Activated CD8-positive, alpha-beta T cell treated with anti-CD3 and anti-CD28 coated beads for 36 hours (primary cell): ENCODE data around the gene CSTF2. TPM values are rescaled to one million over a fixed set of nuclear protein-coding genes. Genes with fewer than 3 reads are reported as not detected.
"Not testable (repeated sequence)": the region's sequence is repeated elsewhere in the genome, so short reads cannot be mapped to it uniquely, and the experiment has no call there.

Experiments
- ATAC-seq: fragments of 200-7000 bp; cut with Tn5 transposase; one replicate; pipeline ENCODE4 v1.10.0; 2021; ENCODE audit warnings: mild to moderate bottlenecking, moderate library complexity
- CTCF ChIA-PET: fragments of 350-600 bp; sonication (Branson Sonifier 250); formaldehyde crosslinking; loops from one replicate; lab custom pipeline; 2021; ENCODE audit warnings: antibody characterized with exemption; lab: Charles Lee
- POLR2A ChIA-PET: fragments of 350-600 bp; sonication (Branson Sonifier 250); formaldehyde crosslinking; loops from one replicate; lab custom pipeline; 2021; ENCODE audit warnings: antibody characterized with exemption; lab: Charles Lee
- DNase-seq: peaks from one replicate; pipeline ENCODE4 v3.0.0-alpha.2; 2020
- H3K27ac Mint-ChIP-seq: one replicate; pipeline ENCODE4 v1.8.0; 2021; ENCODE audit warnings: mild to moderate bottlenecking, mixed read lengths
- H3K27me3 Mint-ChIP-seq: one replicate; pipeline ENCODE4 v1.8.0; 2021; ENCODE audit warnings: mixed read lengths
- H3K36me3 Mint-ChIP-seq: one replicate; pipeline ENCODE4 v1.8.0; 2021; ENCODE audit warnings: low read depth, mixed read lengths
- H3K4me1 Mint-ChIP-seq: one replicate; pipeline ENCODE4 v1.8.0; 2021; ENCODE audit warnings: low read depth, mixed read lengths
- H3K4me3 Mint-ChIP-seq: one replicate; pipeline ENCODE4 v1.8.0; 2021; ENCODE audit warnings: mild to moderate bottlenecking, moderate library complexity, mixed read lengths
- H3K9me3 Mint-ChIP-seq: one replicate; pipeline ENCODE4 v1.8.0; 2021; ENCODE audit warnings: mixed read lengths
- CTCF ChIP-seq: fragments of 200-600 bp; IDR thresholded peaks from one replicate; pipeline ENCODE4 v1.8.0; 2022; ENCODE audit warnings: antibody characterized with exemption, mild to moderate bottlenecking
- intact Hi-C: fragments of 100-400 bp; cut with micrococcal nuclease; formaldehyde crosslinking; loops from one replicate; pipeline ENCODE4 v1.10.0; 2022
- total RNA-seq, 2 experiments: library from RNA; stranded (reverse); gene quantifications; one replicate each; pipeline ENCODE4 v1.2.3, GENCODE V29; 2021

Gene CSTF2
- total RNA-seq, 2 experiments from 2014 or later = 42.0 to 43.5 TPM

GRCh38 chrX:100802843-100803242 is 17.3 kb upstream of the CSTF2 start:
- ChIA-PET CTCF (no interaction called here), POLR2A (no interaction called here)
- Mint-ChIP-seq H3K27me3 (peaks cover 4% of the 10 kb centered on the region), H3K4me1 (no peaks in the 10 kb centered on the region), H3K27ac (no peak overlapping the region), H3K9me3 (peaks cover 3% of the 10 kb centered on the region), H3K4me3 (no peak overlapping the region), H3K36me3 (no peaks in the 10 kb centered on the region)
- intact Hi-C loops = no loop called here
- ATAC-seq = no peak
- no peak for DNase-seq
- TF ChIP-seq CTCF = no peak

DNA sequence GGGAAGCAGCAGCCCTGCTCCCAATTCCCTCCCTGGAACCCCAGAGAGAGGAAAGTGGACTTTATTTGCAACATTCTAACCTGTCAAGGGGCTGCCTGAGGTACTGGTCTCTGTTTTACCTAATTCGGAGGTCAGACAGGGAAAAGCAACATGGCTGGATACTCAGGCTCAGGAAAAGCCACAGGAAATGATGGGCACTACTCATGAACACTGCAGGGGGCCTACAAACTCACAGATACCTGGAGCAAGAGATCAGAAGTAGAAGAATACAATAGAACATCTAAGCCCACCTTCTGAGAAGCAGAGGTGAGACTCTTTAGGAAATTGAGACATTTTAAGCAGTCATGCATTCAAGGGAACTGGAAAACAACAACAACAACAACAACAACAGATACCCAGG is 15.4 kb upstream of the CSTF2 start:
- Mint-ChIP-seq H3K4me3 (no peak overlapping the region), H3K27me3 (peaks cover 9% of the 10 kb centered on the region), H3K36me3 (no peaks in the 10 kb centered on the region), H3K27ac (no peak overlapping the region), H3K4me1 (no peaks in the 10 kb centered on the region), H3K9me3 (peaks cover 3% of the 10 kb centered on the region)
- ATAC-seq = no peak
- intact Hi-C loops = no loop called here
- DNase-seq = no peak
- ChIA-PET POLR2A (no interaction called here), CTCF (no interaction called here)
- TF ChIP-seq CTCF = no peak

DNA sequence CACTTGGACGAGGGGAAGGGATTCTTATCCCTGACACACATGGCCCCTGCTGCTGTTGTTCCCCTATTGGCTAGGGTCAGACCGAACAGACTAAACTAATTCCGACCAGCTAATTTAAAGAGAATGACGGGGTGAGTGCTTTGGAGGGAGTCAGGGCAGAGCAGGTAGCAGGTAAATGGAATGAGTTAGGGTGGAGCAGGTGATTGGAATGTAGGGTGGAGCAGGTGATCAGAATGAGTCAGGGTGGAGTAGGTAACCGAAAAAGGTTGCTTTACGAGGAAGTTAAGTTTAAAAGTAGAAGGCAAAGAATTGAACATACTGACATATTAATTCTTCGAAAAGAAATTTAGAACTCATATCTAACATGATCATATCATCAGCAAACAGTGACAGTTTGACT is 11.9 kb upstream of the CSTF2 start:
- H3K36me3 Mint-ChIP-seq, POLR2A ChIA-PET, CTCF ChIA-PET: not testable (repeated sequence)

GRCh38 chrX:100812216-100813158 is 7.7 kb upstream of the CSTF2 start:
- ChIA-PET CTCF (no interaction called here), POLR2A (no interaction called here)
- DNase-seq (no peak), ATAC-seq (no peak)
- H3K27me3 Mint-ChIP-seq = peaks cover 22% of the 10 kb centered on the region
- no peaks in the 10 kb centered on the region for H3K9me3 Mint-ChIP-seq
- H3K4me3 Mint-ChIP-seq = no peak overlapping the region
- H3K27ac Mint-ChIP-seq = no peak overlapping the region
- H3K4me1 Mint-ChIP-seq = no peaks in the 10 kb centered on the region
- intact Hi-C loops = no loop called here
- TF ChIP-seq CTCF = no peak
- H3K36me3 Mint-ChIP-seq = no peaks in the 10 kb centered on the region

More for the DNA sequence above, 11.9 kb upstream of the CSTF2 start:
- ATAC-seq, H3K4me3 Mint-ChIP-seq, DNase-seq, H3K9me3 Mint-ChIP-seq, H3K27ac Mint-ChIP-seq, H3K4me1 Mint-ChIP-seq, intact Hi-C loops: not testable (repeated sequence)
- H3K27me3 Mint-ChIP-seq = peaks cover 12% of the 10 kb centered on the region

GRCh38 chrX:100817340-100817739 is 2.9 kb upstream of the CSTF2 start:
- ChIA-PET CTCF (interaction anchor here (1.8 kb wide), 1 partner anchor 49 kb away, joined by 5 read pairs; no protein-coding TSS in a partner anchor), POLR2A (no interaction called here)
- peaks cover 7% of the 10 kb centered on the region for H3K36me3 Mint-ChIP-seq
- peaks cover 12% of the 10 kb centered on the region for H3K27me3 Mint-ChIP-seq
- no peak overlapping the region for H3K4me3 Mint-ChIP-seq
- no peak for DNase-seq
- intact Hi-C loops = no loop called here
- H3K27ac Mint-ChIP-seq = no peak overlapping the region
- no peak for TF ChIP-seq CTCF
- no peaks in the 10 kb centered on the region for H3K9me3 Mint-ChIP-seq
- ATAC-seq = no peak
- H3K4me1 Mint-ChIP-seq = peaks cover 7% of the 10 kb centered on the region
